DMS53 treated with DMSO at 0.1 percent for 48 hours (cell line): ENCODE data around the gene NKX2-3.

Source experiments
- DNase-seq: peaks from one replicate; lab custom pipeline; 2025; ENCODE audit not compliant: unreplicated experiment; lab: John Stamatoyannopoulos, UW

Gene NKX2-3

DNA sequence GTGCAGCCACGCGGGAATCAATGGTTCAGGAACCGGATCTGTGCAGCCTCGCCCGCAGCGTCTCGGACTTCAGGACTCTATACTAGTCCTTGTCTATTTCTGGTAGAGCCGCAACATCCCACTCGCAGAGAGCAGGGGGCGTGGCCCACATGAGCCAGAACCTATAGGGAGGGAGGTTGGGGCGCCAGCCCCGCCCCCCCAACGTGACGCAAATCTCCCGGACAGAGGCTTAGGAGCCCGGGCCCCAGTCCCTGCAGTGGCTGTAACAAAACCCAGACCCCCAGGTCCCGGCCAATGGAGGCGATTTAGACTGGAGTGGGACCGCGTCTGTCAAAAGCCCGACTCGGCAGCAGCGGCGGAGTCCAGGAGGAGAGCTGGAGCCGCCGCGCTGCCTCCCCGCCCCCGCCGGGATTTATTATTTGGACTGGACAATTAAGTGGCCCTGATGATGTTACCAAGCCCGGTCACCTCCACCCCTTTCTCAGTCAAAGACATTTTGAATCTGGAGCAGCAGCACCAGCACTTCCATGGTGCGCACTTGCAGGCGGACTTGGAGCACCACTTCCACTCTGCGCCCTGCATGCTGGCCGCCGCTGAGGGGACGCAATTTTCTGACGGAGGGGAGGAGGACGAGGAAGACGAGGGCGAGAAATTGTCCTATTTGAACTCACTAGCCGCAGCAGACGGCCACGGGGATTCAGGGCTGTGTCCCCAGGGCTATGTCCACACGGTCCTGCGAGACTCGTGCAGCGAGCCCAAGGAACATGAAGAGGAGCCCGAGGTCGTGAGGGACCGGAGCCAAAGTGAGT lies at the start of gene NKX2-3:
Gene NKX2-3 (plus strand): TSS at position 256 of the 809 bp plus-strand sequence. CDS start 190 bp downstream, at position 446.
- peak; percentile 13 for DNase-seq

DNA sequence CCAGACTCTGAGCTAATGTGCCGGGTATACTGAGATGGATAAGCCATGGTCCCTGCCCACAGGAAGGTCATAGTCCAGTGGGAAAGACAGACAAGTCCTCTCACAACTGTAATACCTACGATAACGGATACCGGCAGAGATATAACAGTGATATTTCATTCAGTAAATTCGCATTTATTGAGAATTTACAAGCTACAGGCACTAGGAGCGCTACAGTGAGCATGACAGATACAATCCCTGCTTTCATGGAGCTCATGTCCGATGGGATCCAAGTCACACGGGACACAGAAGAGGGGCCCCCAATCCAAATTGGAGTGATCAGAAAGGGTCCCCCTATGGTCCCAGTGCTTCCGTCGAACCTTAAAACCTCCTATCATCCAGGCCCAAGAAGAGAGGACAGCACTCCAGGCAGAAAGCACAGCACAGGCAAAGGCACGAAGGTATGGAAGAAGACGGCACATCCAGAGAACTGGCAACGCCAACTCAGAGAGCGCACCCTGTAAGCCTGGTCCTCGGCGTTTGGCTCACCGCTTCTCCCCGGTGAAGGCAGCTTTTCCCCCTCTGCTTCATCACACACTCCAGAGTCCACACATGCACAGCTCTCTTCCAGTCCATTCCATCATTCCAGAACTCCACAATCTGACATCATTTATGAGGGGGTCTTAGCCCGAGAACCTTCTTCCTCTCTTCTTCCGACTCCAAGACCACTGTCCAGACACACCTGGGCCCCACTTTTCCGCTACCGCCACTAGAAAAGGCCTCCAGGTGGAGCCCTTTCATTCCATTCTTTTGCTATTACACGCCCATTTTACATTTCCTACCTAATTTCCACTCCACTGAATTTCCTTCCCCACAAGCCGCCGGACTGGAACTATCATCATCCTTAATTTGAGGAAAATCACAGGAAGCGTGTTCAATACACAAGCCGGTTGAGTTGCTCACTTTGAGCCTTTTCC lies 47.8 kb upstream of the NKX2-3 start:
- DNase-seq, result no peak

DNA sequence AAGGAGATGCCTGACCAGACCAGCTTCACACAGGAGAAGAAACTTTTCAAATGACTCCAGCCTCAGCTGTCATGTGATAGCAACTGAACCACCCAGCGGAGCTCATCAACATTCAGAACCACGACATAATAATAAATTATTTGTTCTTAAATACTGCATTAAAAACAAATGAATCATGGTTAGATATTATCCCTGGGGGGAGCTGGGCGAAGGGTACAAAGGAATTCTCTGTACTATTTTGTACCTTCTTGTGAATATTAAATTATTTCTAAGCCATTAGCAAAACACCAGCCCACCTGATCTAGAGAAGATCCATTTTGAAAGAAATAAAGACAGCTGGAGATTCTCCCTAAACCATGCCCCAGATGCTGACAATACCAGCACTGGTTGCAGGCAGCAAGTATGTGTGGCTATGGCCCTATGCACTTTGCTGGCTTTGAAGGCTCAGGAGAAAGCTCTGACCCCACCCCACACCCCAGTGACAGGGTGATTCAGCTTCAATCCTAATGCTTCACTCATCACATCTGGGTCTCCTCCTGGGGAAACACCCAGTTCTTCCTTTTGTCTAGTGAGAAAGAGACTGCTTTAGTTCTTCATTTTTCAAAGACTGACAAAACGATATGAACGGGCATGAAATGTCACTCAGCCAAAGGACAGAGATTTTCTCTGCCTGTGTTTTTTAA lies 45.5 kb upstream of the NKX2-3 start:
- DNase-seq, result no peak

DNA sequence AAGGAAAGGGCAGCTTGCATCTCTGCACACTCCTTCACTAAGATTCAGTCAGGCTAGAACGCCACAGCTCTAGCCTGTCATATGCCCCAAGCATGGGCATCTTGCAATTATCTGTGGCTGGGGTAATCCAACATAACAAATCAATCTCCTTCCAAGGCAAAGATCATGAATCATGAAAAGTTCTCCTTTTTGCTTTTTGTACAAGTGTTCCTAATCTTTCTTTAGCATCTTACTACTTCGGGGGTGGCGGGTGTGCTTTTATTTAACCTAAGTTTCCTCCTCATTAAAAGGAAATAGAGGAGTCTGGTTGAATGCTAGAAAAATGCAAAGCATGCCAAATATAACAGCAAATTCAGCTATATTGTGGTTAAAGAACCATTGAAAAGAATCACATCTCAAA lies 43.5 kb upstream of the NKX2-3 start:
- no peak for DNase-seq

DNA sequence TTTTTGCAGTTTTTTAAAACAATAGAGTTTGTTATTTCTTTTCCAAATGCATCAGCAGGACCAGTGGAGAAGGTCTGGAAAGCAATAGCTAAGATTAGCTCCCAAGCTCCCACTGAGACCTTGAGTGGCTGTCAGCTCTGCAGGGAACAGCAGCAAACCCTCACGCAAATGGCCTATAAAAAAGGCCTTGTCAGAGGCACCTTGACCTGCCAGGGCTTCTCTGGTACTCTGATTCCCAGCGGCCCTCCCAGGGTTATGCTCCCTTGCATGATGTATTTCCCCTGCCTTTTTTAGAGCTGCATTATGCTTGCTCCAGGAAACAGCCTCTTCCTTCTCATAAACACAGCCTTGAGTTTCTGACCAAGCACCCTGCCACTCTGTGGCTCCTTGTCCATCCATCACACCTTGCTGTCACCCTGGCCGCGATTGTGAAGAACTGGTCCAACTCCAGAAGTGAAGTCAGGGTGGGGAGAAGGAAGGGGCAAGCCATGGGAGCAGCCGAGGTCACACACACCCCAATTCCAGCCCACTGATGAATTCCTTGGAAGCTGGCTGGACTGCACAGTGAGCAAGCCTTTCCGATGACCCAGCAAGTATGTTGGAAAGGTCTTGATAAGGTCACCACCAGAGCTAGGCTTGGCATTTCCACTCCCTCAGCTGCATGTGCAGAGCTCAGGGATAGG lies 35.3 kb upstream of the NKX2-3 start:
- no peak for DNase-seq

DNA sequence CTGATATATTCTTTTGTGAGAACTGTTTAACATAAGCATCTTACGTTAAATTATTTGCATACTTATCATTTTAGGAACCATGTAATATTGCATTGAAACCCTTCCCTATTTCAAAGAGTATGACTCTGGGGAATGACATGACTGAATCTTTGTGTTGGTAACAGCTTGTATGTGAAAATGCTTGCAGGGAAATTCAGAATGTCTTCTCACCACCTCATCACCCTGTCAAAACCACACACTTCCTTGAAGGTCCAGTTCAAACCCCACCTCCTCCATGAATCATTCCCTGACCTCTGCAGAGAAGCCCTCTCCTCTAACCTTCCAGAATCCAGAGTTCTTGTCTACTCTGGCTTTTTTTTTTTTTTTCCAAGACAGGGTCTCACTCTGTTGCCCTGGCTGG lies 26.3 kb upstream of the NKX2-3 start:
- DNase-seq, result no peak

DNA sequence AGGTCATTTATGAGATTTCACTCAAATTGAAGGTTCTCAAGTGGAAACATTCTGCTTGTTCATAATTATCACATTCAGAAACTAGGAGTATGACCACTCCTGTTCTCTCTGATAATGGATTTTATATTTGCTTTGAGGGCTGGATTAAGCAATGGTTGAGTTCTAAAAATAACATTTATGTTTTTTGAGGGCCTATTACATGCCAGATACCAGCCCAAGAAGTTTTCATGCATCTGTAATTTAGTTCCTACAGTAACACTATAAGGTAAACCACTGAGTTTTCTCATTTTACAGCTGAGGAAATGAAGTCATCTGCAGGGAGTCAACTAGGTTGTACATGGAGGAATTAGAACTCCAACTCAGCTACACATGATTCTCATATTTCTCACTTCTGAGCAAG lies 25.5 kb upstream of the NKX2-3 start:
- DNase-seq, result no peak

DNA sequence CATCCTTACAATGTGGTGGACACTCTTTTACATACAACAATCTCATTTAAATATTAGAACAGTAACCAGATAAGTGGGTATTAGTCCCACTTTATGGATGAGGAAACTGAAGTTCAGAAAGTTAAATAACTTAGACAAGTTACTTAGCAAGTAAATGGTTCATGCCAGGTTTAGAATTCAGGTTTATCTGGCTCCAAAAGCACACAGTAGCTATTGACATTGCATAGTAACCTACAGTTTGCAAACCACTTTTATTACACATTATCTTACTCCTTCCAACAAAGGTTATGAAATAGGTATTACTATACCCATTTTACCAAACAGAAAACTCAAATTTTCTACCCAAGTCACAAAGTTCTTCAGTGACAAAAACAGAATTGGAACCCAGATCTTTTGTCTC lies 19.7 kb upstream of the NKX2-3 start:
- no peak for DNase-seq

DNA sequence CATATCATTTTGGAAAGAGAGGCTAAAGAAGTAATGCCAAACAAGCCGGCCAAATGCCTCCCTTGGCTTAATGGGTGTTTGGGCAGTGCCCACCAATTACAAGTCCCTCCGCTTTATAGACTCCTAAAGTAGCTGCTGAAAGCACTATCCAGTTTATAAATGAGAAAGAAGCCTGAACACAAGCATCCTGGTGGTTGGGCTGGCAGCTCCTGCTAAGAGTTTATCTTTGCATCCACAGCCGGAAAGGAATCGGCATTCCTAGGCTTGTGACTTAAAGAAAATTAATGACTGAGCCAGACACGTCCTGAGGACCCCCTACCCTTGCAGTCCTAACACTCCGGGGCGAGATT lies 13.1 kb upstream of the NKX2-3 start:
- DNase-seq, result no peak

DNA sequence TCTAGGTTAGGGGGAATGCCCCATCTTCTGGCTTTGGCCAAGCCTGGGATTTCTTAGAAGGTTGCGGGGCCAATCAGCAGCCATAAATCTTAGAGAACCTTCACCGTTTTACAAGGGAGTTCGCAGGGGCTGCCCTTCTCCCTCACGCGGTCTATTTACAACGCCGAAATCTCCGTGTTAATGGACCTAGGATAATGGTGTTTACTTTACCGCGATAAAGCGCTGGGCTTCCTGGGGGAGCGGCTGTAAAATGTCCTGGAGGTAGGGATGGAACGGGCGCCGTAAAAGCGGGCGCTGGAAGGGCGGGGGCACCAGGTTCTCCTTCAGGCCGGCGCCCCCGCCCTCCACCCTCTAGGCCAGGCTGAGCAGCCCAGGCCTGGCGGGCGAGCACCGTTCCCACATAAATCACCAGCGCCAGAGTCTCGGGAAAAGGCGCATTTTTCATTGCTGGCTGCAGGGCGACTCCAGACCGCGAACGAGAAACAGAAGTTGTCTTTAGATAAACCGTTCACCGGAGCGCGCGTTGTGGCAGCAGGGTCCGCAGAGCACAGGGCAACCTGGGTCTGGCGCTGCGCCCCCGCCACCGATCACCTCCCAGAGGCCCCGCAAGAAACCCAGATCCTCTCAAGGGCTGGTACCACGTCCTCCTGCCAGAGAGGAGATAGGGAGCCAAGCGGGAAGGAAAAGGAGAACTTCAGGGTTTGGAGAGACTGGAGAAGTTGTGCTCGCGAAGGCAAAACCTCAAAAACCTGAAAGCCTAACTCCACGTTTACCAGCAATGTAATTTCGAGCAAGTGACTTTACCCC lies 12.5 kb upstream of the NKX2-3 start:
- no peak for DNase-seq

DNA sequence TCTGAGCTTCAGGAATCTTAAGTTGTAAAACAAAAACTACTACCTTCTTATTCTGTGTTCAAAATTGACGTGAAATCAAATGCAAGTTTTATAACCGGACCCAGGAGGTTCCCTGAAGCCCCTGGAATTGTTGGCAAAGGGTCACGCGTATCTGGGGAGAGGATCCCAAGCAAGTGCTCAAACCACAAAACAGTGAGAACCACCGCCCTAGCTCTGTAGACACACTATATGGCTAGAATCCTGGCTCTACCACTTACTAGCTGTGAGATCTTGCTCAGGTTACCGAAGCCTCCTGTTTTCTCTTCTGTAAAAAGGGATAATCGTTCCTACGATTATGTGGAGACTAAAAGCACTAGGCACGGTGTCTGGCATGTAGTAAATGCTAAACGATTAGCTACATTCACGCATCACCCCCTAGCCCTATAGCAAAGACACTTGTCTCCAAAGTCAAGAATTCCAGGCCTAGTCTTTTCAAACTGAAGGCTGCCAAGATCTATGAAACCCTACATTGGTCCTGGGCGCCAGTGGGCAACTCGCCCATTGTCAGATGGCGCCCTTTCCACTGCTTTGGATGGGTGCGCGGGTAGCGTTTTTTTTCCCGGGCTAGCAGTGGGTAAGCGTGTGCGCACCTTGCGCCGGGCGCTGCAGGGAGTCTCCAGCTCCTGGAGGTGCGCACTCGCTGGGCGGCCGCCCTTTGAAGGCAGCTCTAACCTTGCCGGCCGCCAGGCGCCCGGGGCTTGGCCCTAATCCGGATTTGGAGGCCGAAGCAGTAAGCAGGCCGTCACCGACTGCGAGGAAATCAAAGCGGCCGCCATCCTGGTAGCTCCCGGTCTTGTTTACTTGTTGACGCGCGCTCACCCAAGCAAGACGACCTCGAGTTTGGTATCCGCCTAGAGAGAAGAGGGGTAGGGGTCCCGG lies 11.6 kb upstream of the NKX2-3 start:
- no peak for DNase-seq

DNA sequence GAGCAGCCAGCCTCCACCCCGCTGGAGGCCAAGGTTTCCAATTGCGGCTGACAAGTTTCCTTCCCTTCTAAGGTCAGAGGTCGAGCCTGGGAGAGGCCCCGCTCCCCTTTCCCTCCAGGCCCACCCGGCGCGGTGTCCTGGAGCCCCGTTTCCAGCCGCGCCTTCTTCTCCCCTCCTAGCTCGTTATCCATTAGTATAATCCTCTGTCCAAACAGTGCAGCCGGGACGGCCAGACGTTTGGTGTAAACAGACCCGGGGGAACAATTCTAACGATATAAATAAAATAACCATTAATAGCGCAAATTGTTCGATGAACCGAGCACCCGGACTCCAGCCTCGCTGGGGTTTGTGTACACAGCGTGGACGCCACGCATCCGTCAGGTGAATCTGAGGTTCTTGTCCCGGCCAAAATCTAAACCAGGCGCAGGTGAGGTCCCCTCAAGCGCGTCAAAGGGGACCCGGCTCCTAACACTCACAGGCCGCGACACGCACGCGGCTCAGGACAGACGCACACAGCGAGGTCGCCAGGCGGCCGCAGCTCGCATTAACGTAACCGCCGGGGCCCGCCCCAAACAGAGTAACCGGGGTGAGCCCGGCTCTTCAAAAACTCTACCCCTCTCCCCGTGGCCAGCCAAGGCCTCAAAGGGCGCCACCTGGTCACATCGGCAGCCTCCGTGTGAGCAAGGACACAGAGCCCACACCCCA lies 10.8 kb upstream of the NKX2-3 start:
- DNase-seq, result no peak

DNA sequence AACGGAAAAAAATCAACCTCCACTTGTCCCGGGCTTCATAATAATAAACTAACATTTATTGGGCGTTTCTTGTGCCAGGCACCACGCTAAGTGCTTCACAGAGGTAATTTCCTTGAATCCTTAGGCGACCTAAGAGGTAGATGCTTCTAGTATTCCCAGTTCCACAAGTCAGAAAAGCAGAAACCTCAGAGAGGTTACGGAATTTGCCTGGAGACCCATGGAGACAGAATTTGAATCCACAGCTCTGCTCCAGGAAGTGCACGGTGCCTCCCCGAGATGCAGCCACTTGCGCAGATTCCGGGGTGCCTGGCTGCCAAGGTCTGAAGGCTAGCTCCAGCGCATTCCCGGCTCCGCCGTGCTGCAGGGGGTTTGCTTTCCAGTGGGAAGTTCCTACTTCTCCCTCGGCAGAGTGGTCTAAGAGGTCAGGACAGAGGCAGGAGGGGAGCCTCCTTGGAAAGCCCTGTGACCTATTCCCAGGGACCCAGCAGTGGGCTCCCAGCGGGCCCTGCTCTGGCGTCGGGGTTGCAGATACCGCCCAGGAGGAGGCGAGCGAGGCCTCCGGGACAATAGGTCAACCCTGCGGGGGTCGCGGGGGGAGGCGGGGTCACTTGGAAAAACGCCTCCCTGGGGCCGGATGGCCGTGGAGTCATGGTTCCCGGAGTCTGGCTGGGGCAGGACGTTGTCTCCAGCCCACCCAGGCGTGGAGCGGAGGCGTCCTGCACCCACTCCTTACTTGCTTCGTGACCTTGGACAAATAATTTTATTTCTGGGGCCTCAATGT lies 10.1 kb upstream of the NKX2-3 start:
- no peak for DNase-seq

DNA sequence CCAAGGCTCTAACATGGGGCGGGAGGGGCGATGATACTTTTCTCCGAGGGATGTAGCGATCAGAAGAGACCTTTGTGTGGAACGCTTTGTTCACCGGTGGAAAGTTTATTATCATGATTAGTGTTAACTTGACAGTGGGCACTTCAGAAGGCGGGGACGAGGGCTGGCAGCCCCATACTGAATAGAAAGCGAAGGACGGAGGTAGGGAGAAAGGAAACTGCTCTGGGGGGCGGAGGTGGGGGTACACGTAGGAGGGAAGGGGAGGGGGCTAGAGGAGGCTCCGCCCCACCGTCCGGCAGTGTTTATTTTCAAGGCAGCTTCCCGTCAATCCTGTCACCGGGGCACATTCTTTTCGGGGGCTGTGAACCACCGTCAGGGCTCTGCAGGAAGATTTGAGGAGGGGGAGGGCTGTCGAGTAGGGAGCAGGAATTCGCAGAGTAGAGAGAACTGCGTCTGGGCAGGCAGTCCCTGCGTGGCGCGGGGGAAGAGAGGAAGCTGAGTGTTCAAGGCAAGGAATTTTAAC lies 9.4 kb upstream of the NKX2-3 start:
- no peak for DNase-seq

DNA sequence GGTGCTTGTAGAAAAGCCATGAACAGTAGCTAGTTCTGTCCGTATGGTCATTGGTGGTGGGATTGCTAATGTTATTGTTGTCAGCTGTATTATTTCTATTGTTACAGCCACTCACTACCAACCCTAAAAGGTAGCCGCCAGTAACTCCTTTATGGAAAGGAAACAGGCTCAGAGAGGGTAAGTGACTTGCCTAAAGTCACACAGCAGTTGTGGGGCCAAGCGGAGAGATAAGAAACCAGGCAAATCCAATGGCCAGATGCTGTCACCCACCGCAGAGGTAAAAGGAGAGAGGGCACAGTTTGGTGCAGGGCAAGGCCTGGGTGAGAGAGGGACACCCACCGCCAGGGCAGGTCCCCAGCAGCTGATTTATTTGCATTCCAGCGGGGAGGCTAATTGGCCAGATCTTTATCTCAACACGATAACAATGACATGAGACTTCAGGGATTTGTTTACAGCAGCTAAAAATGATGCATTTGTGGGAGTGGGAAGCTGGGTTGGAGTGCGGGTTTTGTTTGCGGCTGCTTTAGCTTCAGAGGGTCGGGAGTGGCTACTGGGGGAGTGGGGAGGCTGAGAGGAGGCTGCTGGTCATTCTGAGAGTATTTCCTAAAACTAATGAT lies 8.6 kb upstream of the NKX2-3 start:
- DNase-seq, result no peak

DNA sequence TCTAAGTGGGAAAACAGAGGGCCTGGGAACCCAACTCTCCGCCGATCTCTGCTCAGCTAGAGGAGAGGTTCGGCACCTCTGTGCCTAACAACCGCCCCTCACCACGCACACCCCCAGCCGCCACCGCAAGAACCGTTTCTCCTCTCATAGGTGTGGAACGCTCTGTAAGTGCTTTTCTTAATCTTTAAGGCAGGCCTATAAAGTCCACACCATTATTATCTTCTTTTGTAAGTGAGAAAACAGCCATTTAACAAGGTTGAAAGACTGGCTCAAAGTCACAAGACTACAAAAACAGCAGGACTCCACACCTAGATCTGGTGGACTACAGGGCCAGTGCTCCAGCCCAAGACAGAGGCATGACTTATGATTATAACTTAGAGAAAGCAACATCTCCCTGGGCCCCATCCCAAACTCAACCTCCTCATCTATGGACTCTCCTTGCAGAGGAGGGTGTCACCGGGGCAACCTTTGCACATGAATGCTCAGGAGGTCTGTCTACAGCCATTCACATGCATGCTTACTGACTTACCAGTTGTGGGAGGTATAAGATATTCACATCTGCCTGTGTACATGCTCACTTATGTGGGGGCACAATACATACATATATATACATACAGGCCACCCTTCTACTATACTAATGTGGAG lies 7.9 kb upstream of the NKX2-3 start:
- no peak for DNase-seq

DNA sequence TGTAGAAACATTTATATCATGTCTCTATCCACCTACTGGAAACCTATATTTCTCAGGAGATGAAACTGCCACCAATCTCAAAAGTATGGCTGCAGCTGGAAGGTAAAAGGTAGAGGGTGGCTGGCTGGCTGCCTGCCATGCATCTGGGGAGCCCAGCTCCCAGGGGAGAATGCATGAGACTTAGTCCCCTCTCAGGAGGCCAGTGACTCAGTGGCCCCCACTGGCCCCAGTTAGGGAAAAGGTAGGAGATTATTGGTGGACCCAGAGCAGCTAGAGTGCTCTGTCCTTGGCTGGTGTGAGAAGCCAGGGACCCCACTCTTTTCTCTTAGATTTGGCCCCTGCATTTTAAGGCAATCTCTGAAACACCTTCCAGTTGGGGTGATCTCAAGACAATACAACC lies 6.8 kb upstream of the NKX2-3 start:
- no peak for DNase-seq
